B cell (primary cell): ENCODE measurements around the gene RASGRP2.

Experiments
- EZH2 ChIP-seq: IDR thresholded peaks from 2 replicates; pipeline ENCODE4 v1.6.1; 2012; ENCODE audit warnings: borderline replicate concordance, low read depth, mild to moderate bottlenecking, moderate library complexity, low read length; ENCODE audit not compliant: insufficient read depth, poor library complexity, severe bottlenecking
- TF ChIP-seq, protein P1 (sequence below): fragments of 200-600 bp; IDR thresholded peaks from one replicate; pipeline ENCODE4 v1.8.0; 2022; ENCODE audit warnings: antibody characterized with exemption, mild to moderate bottlenecking

DNA sequence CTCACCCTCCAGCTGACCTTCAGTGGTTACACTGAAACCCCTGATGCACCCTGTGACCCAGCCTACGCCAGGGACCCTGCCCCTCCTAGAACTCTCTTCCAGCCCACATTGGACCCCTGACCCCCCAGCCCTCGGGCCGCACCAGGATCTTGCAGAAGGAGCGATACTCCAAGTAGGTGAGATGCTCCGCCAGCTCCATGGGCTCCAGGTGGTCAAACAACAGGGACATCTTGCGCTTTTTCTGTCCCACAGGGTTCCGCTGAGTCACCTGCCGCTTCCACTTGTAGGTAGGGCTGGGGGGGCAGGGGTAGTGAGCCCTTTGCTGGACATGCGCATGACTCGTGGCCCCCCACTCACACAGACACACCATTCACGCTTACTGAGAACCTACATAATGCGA is 4.1 kb downstream of the RASGRP2 start:
- TF ChIP-seq, protein P1, sequence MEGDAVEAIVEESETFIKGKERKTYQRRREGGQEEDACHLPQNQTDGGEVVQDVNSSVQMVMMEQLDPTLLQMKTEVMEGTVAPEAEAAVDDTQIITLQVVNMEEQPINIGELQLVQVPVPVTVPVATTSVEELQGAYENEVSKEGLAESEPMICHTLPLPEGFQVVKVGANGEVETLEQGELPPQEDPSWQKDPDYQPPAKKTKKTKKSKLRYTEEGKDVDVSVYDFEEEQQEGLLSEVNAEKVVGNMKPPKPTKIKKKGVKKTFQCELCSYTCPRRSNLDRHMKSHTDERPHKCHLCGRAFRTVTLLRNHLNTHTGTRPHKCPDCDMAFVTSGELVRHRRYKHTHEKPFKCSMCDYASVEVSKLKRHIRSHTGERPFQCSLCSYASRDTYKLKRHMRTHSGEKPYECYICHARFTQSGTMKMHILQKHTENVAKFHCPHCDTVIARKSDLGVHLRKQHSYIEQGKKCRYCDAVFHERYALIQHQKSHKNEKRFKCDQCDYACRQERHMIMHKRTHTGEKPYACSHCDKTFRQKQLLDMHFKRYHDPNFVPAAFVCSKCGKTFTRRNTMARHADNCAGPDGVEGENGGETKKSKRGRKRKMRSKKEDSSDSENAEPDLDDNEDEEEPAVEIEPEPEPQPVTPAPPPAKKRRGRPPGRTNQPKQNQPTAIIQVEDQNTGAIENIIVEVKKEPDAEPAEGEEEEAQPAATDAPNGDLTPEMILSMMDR: no peak
- no peak for TF ChIP-seq EZH2
